Measurements from ENCODE around the gene MMP11.

MMP11 gene

DNA sequence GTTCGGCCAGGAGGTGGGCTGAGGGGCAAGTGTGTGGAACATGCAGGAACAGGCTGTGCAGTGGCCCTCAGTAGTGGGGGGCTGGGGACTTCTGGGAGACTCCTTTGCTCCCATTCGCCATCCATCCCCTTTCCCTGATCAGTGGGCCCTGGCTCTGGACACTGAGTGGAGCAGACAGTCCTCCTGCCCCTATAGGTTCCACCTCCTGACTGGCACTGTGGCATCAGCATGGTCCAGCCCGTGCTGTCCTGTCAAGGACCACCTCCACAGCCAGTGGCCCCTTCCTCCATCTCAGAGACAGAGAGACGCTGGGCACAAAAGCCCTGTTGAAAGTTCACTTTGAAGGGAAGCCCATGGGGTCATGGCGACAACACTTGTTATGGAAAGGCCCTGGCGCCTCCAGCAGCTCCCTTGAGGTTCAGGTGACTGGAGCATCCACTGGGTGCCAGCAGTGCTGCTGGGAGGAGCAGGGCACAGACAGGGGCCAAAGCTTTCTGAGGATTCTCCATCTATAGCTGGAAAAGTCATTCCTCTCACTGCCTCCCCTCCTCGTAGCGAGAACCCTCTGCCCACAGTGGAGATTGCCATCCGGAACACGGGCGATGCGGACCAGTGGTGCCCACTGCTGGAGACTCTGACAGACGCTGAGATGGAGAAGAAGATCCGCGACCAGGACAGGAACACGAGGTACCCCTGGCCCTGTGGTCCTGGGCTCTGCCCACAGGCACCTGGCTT is 60.5 kb downstream of the MMP11 start:
- H3K27ac ChIP-seq (ENCODE audit: low read depth, low read length), result no peak overlapping the region
- no peaks in the 10 kb centered on the region for H3K9me3 ChIP-seq (ENCODE audit: control insufficient read depth, insufficient read depth, low read length)
- no peak overlapping the region for H3K9ac ChIP-seq (ENCODE audit: low read depth, low read length)
- peaks cover 7% of the 10 kb centered on the region; the same call in 1 of the 2 replicates for H3K4me1 ChIP-seq (ENCODE audit: control insufficient read depth, insufficient read depth, low read length)
- H3K4me3 ChIP-seq (ENCODE audit: low read depth, low read length), result no peak overlapping the region
- H3K27me3 ChIP-seq (ENCODE audit: control insufficient read depth, insufficient read depth, low read length), result no peaks in the 10 kb centered on the region
- H3K36me3 ChIP-seq (ENCODE audit: control insufficient read depth, insufficient read depth, low read length), result peaks cover 63% of the 10 kb centered on the region

All from HUES48 (cell line).